Spinal cord (tissue), 10 donors: ENCODE results near the gene TMEM167B. TPM values are rescaled to one million over a fixed set of nuclear protein-coding genes. Genes with fewer than 3 reads are reported as not detected.
A peak's percentile ranks its signal among the peaks of the same experiment; 100 is the strongest.

ENCODE experiments used
- DNase-seq, 6 donors: peaks; one replicate each; pipeline versions ENCODE4 v3.0.0 to v3.0.0-alpha.2; 2013 to 2015; ENCODE audit warnings: low spot score in 6 of 6, low read depth in 4 of 6
- H3K27ac ChIP-seq: one replicate; pipeline ENCODE4 v1.5.1; 2013; ENCODE audit warnings: low read depth, low read length, control low read depth
- H3K27me3 ChIP-seq: one replicate; pipeline ENCODE4 v1.6.1; 2013; ENCODE audit warnings: low read length; ENCODE audit not compliant: control insufficient read depth, insufficient read depth
- H3K36me3 ChIP-seq: one replicate; pipeline ENCODE4 v1.6.1; 2013; ENCODE audit warnings: low read length; ENCODE audit not compliant: control insufficient read depth, insufficient read depth
- H3K4me1 ChIP-seq: one replicate; pipeline ENCODE4 v1.6.1; 2013; ENCODE audit warnings: low read length; ENCODE audit not compliant: control insufficient read depth, insufficient read depth
- H3K4me3 ChIP-seq: one replicate; pipeline ENCODE4 v1.5.1; 2013; ENCODE audit warnings: low read depth, low read length, control low read depth
- H3K9me3 ChIP-seq: one replicate; pipeline ENCODE4 v1.6.1; 2013; ENCODE audit warnings: low read length; ENCODE audit not compliant: control insufficient read depth, insufficient read depth
- WGBS: methylation state at CpG from one replicate; pipeline ENCODE4 v1.1.5; 2013; ENCODE audit warnings: missing lambda C conversion rate; ENCODE audit not compliant: insufficient coverage; 5-methylcytosine and 5-hydroxymethylcytosine counted together
- polyA plus RNA-seq, 2 donors: library from polyadenylated mRNA; unstranded; fragments of 120-200 nt; gene quantifications; one replicate each; pipeline ENCODE4 v1.2.1, GENCODE V29; 2013; ENCODE audit not compliant: insufficient read length in 2 of 2
- total RNA-seq, 2 donors: library from RNA; depleted of rRNA in 1 of 2; stranded (reverse); fragments of 120-200 nt in 1 of 2; fragments of >200 nt in 1 of 2; gene quantifications; one replicate each; pipeline versions ENCODE4 v1.2.3 to v1.2.4, GENCODE V29; 2013 to 2014
- donor health status: healthy.

The TMEM167B gene
- total and polyA plus RNA-seq, 4 donors, result 31.8 to 51.2 (median 41.2) TPM

GRCh38 chr1:109112056-109112651 is 21.6 kb downstream of the TMEM167B start:
- H3K4me3 ChIP-seq, result peak overlapping the region; percentile 37
- WGBS, result 20% methylated on average over 4 of the region's 10 CpGs
- DNase-seq, result peak in 2 of 6 donors; percentile 52 to 78

GRCh38 chr1:109112652-109113285 is 22.2 kb downstream of the TMEM167B start:
- Histone ChIP-seq H3K27ac (peak overlapping the region; percentile 52), H3K4me3 (peak overlapping the region; percentile 37)
- WGBS, result 9% methylated on average over 31 of the region's 31 CpGs

More at GRCh38 chr1:109112056-109112651, 21.6 kb downstream of the TMEM167B start:
- no peaks in the 10 kb centered on the region for H3K9me3 ChIP-seq
- peaks cover 15% of the 10 kb centered on the region for H3K27me3 ChIP-seq
- peaks cover 22% of the 10 kb centered on the region for H3K4me1 ChIP-seq
- H3K27ac ChIP-seq, result peak overlapping the region; percentile 52
- H3K36me3 ChIP-seq, result no peaks in the 10 kb centered on the region

GRCh38 chr1:109113590-109114341 is 23.2 kb downstream of the TMEM167B start, which contains the start of gene ELAPOR1:
TSS of gene ELAPOR1 (plus strand) at chr1:109114115. CDS start at chr1:109114184, 69 bp downstream.
- Histone ChIP-seq H3K27ac (peak within 1 kb of the TSS; percentile 52), H3K9me3 (no peaks in the 10 kb centered on the region), H3K4me3 (peak within 1 kb of the TSS; percentile 50), H3K27me3 (peaks cover 15% of the 10 kb centered on the region), H3K36me3 (no peaks in the 10 kb centered on the region), H3K4me1 (peaks cover 22% of the 10 kb centered on the region)
- peak in 3 of 6 donors; percentile 64 to 98 (median 86) for DNase-seq
- under 1% methylated on average over 55 of the region's 56 CpGs for WGBS

More at GRCh38 chr1:109112652-109113285, 22.2 kb downstream of the TMEM167B start:
- peaks cover 15% of the 10 kb centered on the region for H3K27me3 ChIP-seq
- H3K9me3 ChIP-seq, result no peaks in the 10 kb centered on the region
- peak in 4 of 6 donors; percentile 86 to 98 (median 92) for DNase-seq
- H3K36me3 ChIP-seq, result no peaks in the 10 kb centered on the region
- H3K4me1 ChIP-seq, result peaks cover 22% of the 10 kb centered on the region

- Histone ChIP-seq H3K4me3 (peak overlapping the region; percentile 50), H3K27me3 (peaks cover 15% of the 10 kb centered on the region), H3K9me3 (no peaks in the 10 kb centered on the region), H3K27ac (no peak overlapping the region), H3K4me1 (peaks cover 22% of the 10 kb centered on the region), H3K36me3 (no peaks in the 10 kb centered on the region)
- peak in 2 of 6 donors; percentile 55 to 62 for DNase-seq
- WGBS, result 4% methylated on average over 12 of the region's 12 CpGs
Observed at GRCh38 chr1:109114342-109114674, 23.7 kb downstream of the TMEM167B start.

GRCh38 chr1:109115685-109116084 is 25.1 kb downstream of the TMEM167B start:
- Histone ChIP-seq H3K4me1 (peaks cover 22% of the 10 kb centered on the region), H3K27me3 (peaks cover 15% of the 10 kb centered on the region), H3K36me3 (no peaks in the 10 kb centered on the region), H3K9me3 (no peaks in the 10 kb centered on the region), H3K27ac (no peak overlapping the region), H3K4me3 (no peak overlapping the region)
- no peak for DNase-seq
- WGBS, result 95% methylated on average over 2 of the region's 2 CpGs

- H3K4me3 ChIP-seq, result no peak overlapping the region
- H3K36me3 ChIP-seq, result no peaks in the 10 kb centered on the region
- peaks cover 22% of the 10 kb centered on the region for H3K4me1 ChIP-seq
- no peaks in the 10 kb centered on the region for H3K9me3 ChIP-seq
- WGBS, result no CpG with 5 or more reads among the region's 1 CpG
- no peak overlapping the region for H3K27ac ChIP-seq
- no peak for DNase-seq
- peaks cover 15% of the 10 kb centered on the region for H3K27me3 ChIP-seq
Observed at GRCh38 chr1:109116286-109116685, 25.7 kb downstream of the TMEM167B start.

GRCh38 chr1:109118089-109118488 is 27.5 kb downstream of the TMEM167B start:
- Histone ChIP-seq H3K4me1 (peaks cover 13% of the 10 kb centered on the region), H3K4me3 (no peak overlapping the region), H3K9me3 (no peaks in the 10 kb centered on the region), H3K36me3 (no peaks in the 10 kb centered on the region), H3K27me3 (peaks cover 14% of the 10 kb centered on the region), H3K27ac (no peak overlapping the region)
- WGBS, result 80% methylated on average over 3 of the region's 3 CpGs
- DNase-seq, result no peak

GRCh38 chr1:109120356-109120755 is 29.8 kb downstream of the TMEM167B start:
- no CpG with 5 or more reads among the region's 5 CpGs for WGBS
- Histone ChIP-seq H3K4me3 (no peak overlapping the region), H3K9me3 (no peaks in the 10 kb centered on the region), H3K36me3 (no peaks in the 10 kb centered on the region), H3K27ac (no peak overlapping the region), H3K27me3 (no peaks in the 10 kb centered on the region), H3K4me1 (no peaks in the 10 kb centered on the region)
- DNase-seq, result no peak

- H3K4me3 ChIP-seq, result no peak overlapping the region
- no CpG with 5 or more reads among the region's 2 CpGs for WGBS
- H3K27me3 ChIP-seq, result no peaks in the 10 kb centered on the region
- H3K4me1 ChIP-seq, result peaks cover 9% of the 10 kb centered on the region
- no peak overlapping the region for H3K27ac ChIP-seq
- no peaks in the 10 kb centered on the region for H3K9me3 ChIP-seq
- H3K36me3 ChIP-seq, result no peaks in the 10 kb centered on the region
- DNase-seq, result no peak
Observed at GRCh38 chr1:109131059-109131458, 40.5 kb downstream of the TMEM167B start.
